ENCODE results near the gene USP44. TPM values are rescaled to one million over a fixed set of nuclear protein-coding genes. Genes with fewer than 3 reads are reported as not detected.

USP44 gene
- total and polyA plus RNA-seq, 2 of the 8 experiments (the other 6 are each of a cell fraction or from before 2014, with no cell fraction given) = 129 to 197 TPM

DNA sequence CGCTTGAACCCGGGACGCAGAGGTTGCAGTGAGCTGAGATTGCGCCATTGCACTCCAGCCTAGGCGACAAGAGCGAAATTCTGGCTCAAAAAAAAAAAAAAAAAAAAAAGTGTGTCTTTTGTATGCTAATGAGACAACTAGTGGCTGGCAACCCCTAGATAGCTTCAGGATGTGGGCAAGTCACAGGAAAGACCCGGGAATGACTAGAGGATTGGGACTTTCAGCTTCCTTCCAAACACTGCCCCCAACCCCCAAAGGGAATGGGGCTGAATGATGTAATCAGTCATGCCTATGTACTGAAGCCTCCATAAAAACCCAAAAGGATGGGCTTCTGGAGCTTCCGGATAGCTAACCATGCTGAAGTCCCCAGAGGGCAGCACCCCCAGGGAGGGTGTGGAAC, 28.6 kb downstream of the USP44 start (continued):
- TF ChIP-seq, protein P1, sequence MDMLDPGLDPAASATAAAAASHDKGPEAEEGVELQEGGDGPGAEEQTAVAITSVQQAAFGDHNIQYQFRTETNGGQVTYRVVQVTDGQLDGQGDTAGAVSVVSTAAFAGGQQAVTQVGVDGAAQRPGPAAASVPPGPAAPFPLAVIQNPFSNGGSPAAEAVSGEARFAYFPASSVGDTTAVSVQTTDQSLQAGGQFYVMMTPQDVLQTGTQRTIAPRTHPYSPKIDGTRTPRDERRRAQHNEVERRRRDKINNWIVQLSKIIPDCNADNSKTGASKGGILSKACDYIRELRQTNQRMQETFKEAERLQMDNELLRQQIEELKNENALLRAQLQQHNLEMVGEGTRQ (IDR thresholded peaks at IDR 0.05; ENCODE audit: low read length) = no peak
- TF ChIP-seq MAX (IDR thresholded peaks at IDR 0.05) = no peak
- TF ChIP-seq RXRA (IDR thresholded peaks at IDR 0.05; ENCODE audit: insufficient read depth, low read depth, low read length) = no peak
- no peak for TF ChIP-seq CHD2 (IDR thresholded peaks at IDR 0.05; ENCODE audit: low read length)
- TF ChIP-seq POLR2AphosphoS5 (IDR thresholded peaks at IDR 0.05; ENCODE audit: low read depth, low read length) = no peak
- no peak for TF ChIP-seq BACH1 (IDR thresholded peaks at IDR 0.05; ENCODE audit: low read length)
- TF ChIP-seq SIN3A (conservative IDR thresholded peaks at IDR 0.05 in 1 of 2, IDR thresholded peaks at IDR 0.05 in 1 of 2; ENCODE audit: low read depth in 1 of 2, low read length in 2 of 2) = no peak
- TF ChIP-seq YY1 (IDR thresholded peaks at IDR 0.05; ENCODE audit: low read depth, low read length) = no peak
- TF ChIP-seq SP1 (IDR thresholded peaks at IDR 0.05; ENCODE audit: low read depth, low read length) = no peak
- TF ChIP-seq EP300 (IDR thresholded peaks at IDR 0.05; ENCODE audit: borderline replicate concordance in 1 of 2, low read depth in 2 of 2, low read length in 2 of 2) = no peak
